ENCODE results near the gene CHD8. TPM values are rescaled to one million over a fixed set of nuclear protein-coding genes. Genes with fewer than 3 reads are reported as not detected.

Gene CHD8
- total RNA-seq, 1 experiment from 2014 or later, result 93.1 TPM

DNA sequence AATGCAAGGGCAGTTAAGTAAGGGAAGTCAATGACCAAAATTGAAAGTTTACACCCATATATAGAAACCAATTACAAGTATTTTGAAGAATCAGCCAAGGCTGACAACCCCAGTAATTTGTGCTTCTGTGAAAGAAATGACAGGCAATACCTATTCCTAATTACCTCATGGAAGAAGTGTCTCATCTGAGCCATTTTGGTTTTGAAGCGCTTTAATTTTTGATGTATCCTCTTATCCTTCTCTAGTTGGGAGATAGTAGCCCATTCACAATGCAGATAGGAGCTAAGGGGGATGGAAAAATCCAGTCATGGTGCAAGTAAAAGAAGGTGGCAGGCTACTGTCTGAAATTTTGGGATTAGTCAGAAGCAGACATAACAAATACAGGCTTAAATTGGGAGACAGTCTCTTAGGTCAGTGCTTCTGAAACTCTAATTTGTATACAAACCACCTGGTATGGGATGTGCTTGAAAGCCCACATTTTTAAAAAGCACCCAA, 41.7 kb downstream of the CHD8 start:
- peaks cover 50% of the 10 kb centered on the region for H3K36me3 Mint-ChIP-seq (ENCODE audit: insufficient read depth, unreplicated experiment)
- H3K9me3 Mint-ChIP-seq (ENCODE audit: low read depth, unreplicated experiment), result no peaks in the 10 kb centered on the region
- intact Hi-C loops (cut with micrococcal nuclease; ENCODE audit: unreplicated experiment), result no loop called here
- H3K27me3 Mint-ChIP-seq (ENCODE audit: unreplicated experiment), result no peaks in the 10 kb centered on the region
- no TSS peak for BruUV-seq (replicated peaks)
- H3K4me1 Mint-ChIP-seq (ENCODE audit: low read depth, unreplicated experiment), result no peaks in the 10 kb centered on the region
- no peak overlapping the region for H3K4me3 Mint-ChIP-seq (ENCODE audit: low read depth, unreplicated experiment)
- CTCF ChIA-PET, result no interaction called here
- no peak for DNase-seq
- H3K27ac Mint-ChIP-seq (ENCODE audit: unreplicated experiment), result no peak overlapping the region
- TF ChIP-seq, protein P1, sequence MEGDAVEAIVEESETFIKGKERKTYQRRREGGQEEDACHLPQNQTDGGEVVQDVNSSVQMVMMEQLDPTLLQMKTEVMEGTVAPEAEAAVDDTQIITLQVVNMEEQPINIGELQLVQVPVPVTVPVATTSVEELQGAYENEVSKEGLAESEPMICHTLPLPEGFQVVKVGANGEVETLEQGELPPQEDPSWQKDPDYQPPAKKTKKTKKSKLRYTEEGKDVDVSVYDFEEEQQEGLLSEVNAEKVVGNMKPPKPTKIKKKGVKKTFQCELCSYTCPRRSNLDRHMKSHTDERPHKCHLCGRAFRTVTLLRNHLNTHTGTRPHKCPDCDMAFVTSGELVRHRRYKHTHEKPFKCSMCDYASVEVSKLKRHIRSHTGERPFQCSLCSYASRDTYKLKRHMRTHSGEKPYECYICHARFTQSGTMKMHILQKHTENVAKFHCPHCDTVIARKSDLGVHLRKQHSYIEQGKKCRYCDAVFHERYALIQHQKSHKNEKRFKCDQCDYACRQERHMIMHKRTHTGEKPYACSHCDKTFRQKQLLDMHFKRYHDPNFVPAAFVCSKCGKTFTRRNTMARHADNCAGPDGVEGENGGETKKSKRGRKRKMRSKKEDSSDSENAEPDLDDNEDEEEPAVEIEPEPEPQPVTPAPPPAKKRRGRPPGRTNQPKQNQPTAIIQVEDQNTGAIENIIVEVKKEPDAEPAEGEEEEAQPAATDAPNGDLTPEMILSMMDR (IDR thresholded peaks at IDR 0.05; ENCODE audit: unreplicated experiment), result no peak

DNA sequence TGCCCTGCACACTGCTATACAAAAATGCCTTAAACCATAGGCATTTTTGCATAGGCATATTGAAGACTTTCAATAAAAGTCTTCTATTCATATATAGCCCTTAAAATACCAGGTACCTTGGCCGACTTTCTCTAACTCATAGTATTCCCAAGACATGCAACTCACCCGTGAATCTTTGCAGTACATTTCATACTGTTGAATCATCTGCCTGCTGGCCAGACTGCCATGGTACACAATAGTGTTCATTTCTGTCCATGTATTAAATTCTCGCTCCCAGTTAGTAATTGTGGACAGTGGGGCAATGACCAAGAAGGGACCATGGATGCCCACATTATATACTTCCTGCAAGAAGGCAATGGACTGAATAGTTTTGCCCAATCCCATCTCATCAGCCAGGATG, 47.8 kb downstream of the CHD8 start:
- no peaks in the 10 kb centered on the region for H3K9me3 Mint-ChIP-seq (ENCODE audit: low read depth, unreplicated experiment)
- no peak overlapping the region for H3K4me3 Mint-ChIP-seq (ENCODE audit: low read depth, unreplicated experiment)
- TF ChIP-seq, protein P1 (IDR thresholded peaks at IDR 0.05; ENCODE audit: unreplicated experiment), result no peak
- CTCF ChIA-PET, result no interaction called here
- H3K27ac Mint-ChIP-seq (ENCODE audit: unreplicated experiment), result no peak overlapping the region
- no peaks in the 10 kb centered on the region for H3K27me3 Mint-ChIP-seq (ENCODE audit: unreplicated experiment)
- H3K36me3 Mint-ChIP-seq (ENCODE audit: insufficient read depth, unreplicated experiment), result peaks cover 63% of the 10 kb centered on the region
- no peaks in the 10 kb centered on the region for H3K4me1 Mint-ChIP-seq (ENCODE audit: low read depth, unreplicated experiment)
- intact Hi-C loops (cut with micrococcal nuclease; ENCODE audit: unreplicated experiment), result no loop called here
- no peak for DNase-seq
- no TSS peak for BruUV-seq (replicated peaks)

DNA sequence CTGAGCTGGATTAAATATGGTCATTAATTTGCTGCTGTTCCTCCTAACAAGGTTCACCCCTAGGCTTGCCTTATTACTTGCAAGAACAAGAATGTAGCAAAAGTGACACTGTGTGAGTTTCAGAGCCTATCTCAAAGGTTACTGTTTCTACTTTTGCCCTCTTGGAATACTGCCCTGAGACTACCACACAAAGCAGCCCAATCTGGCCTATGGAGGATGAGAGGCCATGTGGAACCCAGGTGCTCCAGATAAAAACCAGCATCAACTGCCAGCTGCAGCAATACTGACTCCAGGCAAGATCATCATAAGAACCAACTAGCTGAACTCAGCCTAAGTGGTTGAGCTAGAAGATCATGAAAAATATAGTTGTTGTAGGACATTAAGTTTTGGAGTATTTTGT, 49.7 kb downstream of the CHD8 start:
- TF ChIP-seq, protein P1 (IDR thresholded peaks at IDR 0.05; ENCODE audit: unreplicated experiment), result no peak
- CTCF ChIA-PET, result no interaction called here
- H3K36me3 Mint-ChIP-seq (ENCODE audit: insufficient read depth, unreplicated experiment), result peaks cover 61% of the 10 kb centered on the region
- intact Hi-C loops (cut with micrococcal nuclease; ENCODE audit: unreplicated experiment), result no loop called here
- H3K27ac Mint-ChIP-seq (ENCODE audit: unreplicated experiment), result no peak overlapping the region
- BruUV-seq (replicated peaks), result no TSS peak
- no peaks in the 10 kb centered on the region for H3K27me3 Mint-ChIP-seq (ENCODE audit: unreplicated experiment)
- no peak overlapping the region for H3K4me3 Mint-ChIP-seq (ENCODE audit: low read depth, unreplicated experiment)
- no peak for DNase-seq
- H3K9me3 Mint-ChIP-seq (ENCODE audit: low read depth, unreplicated experiment), result no peaks in the 10 kb centered on the region
- H3K4me1 Mint-ChIP-seq (ENCODE audit: low read depth, unreplicated experiment), result no peaks in the 10 kb centered on the region

DNA sequence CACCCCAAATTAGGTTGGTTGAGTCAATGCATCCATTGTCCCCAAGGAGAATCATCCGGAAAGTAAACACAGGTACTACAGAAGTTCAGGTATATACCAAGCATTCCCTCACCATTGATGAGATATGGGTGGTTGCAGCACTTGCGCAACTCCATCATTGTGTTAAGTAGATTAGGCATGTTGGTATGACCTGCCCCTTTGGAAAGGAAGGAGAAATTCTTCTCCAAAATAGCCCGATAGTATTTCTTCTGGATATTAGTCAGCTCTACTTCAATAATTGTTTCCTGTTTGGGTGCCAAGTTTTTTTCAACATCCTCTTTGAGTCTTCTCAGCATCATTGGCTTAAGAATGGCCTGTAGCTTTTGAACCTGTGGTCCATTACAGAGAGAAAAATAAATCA, 50.8 kb downstream of the CHD8 start:
- DNase-seq, result no peak
- TF ChIP-seq, protein P1 (IDR thresholded peaks at IDR 0.05; ENCODE audit: unreplicated experiment), result no peak
- CTCF ChIA-PET, result no interaction called here
- Mint-ChIP-seq H3K27me3 (ENCODE audit: unreplicated experiment) (no peaks in the 10 kb centered on the region), H3K4me3 (ENCODE audit: low read depth, unreplicated experiment) (no peak overlapping the region), H3K9me3 (ENCODE audit: low read depth, unreplicated experiment) (no peaks in the 10 kb centered on the region), H3K27ac (ENCODE audit: unreplicated experiment) (no peak overlapping the region), H3K4me1 (ENCODE audit: low read depth, unreplicated experiment) (no peaks in the 10 kb centered on the region), H3K36me3 (ENCODE audit: insufficient read depth, unreplicated experiment) (peaks cover 71% of the 10 kb centered on the region)
- intact Hi-C loops (cut with micrococcal nuclease; ENCODE audit: unreplicated experiment), result no loop called here
- no TSS peak for BruUV-seq (replicated peaks)

Data from Calu3 (cell line).